ENCODE measurements around the gene KAT8. TPM values are rescaled to one million over a fixed set of nuclear protein-coding genes. Genes with fewer than 3 reads are reported as not detected.

Gene KAT8
- total and polyA plus RNA-seq, 9 of the 15 experiments (the other 6 are each of a cell fraction or from before 2014, with no cell fraction given): 10.0 to 98.5 (median 76.4) TPM

- TF ChIP-seq YY1 (IDR thresholded peaks at IDR 0.05; ENCODE audit: borderline replicate concordance in 1 of 3, control insufficient read depth in 1 of 3, extremely low read depth in 1 of 3, insufficient read depth in 3 of 3, insufficient read length in 1 of 3, insufficient replicate concordance in 2 of 3, low read depth in 1 of 3, low read length in 2 of 3) (peak in 1 of 3 experiments; percentile 45), POLR2A (conservative IDR thresholded peaks at IDR 0.05) (peak; percentile 59), ZNF79 (CRISPR knock-in tag; IDR thresholded peaks at IDR 0.05; ENCODE audit: low read depth) (no peak), SRSF1 (IDR thresholded peaks at IDR 0.05; ENCODE audit: low read depth, low read length) (no peak)
Observed at GRCh38 chr16:31105677-31106213, 11.7 kb upstream of the KAT8 start (continued).

- TF ChIP-seq ZNF121 (CRISPR knock-in tag; conservative IDR thresholded peaks at IDR 0.05): peak; percentile 45; the same call in 1 of the 2 replicates
- TF ChIP-seq PKNOX1 (IDR thresholded peaks at IDR 0.05): no peak
- ATAC-seq (no peak), FAIRE-seq (no peak), DNase-seq (ENCODE audit: extremely low read depth in 1 of 4, low spot score in 3 of 4) (no peak)
- in situ Hi-C loops (cut with MboI) (no loop called here), intact Hi-C loops (cut with micrococcal nuclease) (loop anchor here (5.0 kb wide), 1 partner anchor 36 kb away; no protein-coding TSS in a partner anchor)
- ChIA-PET CTCF (ENCODE audit: low intra/inter-chr PET ratio) (interaction anchor here (0.6 kb wide), 1 partner anchor 216 kb away, joined by 3 read pairs; no protein-coding TSS in a partner anchor), POLR2A (interaction anchor here (0.9 to 1.6 kb wide), 3 partner anchors 11 to 73 kb away, joined by 3 to 6 read pairs (median 4); partner anchors contain the start of genes FUS and KAT8)
- BruUV-seq (replicated peaks): no TSS peak
- no peak overlapping the region for H3K4me2 ChIP-seq (ENCODE audit: insufficient read depth, low read length)
- H2AFZ ChIP-seq (ENCODE audit: low read depth, low read length): no peak overlapping the region
- no peaks in the 10 kb centered on the region for H3K9me3 ChIP-seq (replicated peaks; ENCODE audit: control insufficient read depth, insufficient read depth, low read depth, low read length)
- H3K4me3 ChIP-seq: no peak overlapping the region
- peaks cover 13% of the 10 kb centered on the region for H3K79me2 ChIP-seq (ENCODE audit: control insufficient read depth, insufficient read depth, low read length)
- H4K20me1 ChIP-seq (replicated peaks; ENCODE audit: control insufficient read depth, insufficient read depth, low read length): no peaks in the 10 kb centered on the region
- no peaks in the 10 kb centered on the region for H3K27me3 ChIP-seq (ENCODE audit: control insufficient read depth in 2 of 2, insufficient read depth in 2 of 2, low read length in 2 of 2)
- H3K9ac ChIP-seq (ENCODE audit: insufficient read depth in 1 of 2, low read depth in 2 of 2, low read length in 2 of 2): no peak overlapping the region
- no peak overlapping the region for H3K27ac ChIP-seq (ENCODE audit: extremely low read depth, low read depth, low read length)
- peaks cover 8 to 33% of the 10 kb centered on the region in 2 experiments for H3K4me1 ChIP-seq (replicated peaks in 1 of 2; ENCODE audit: control insufficient read depth in 2 of 2, insufficient read depth in 2 of 2, low read length in 2 of 2)
- 86% methylated on average over 25 of the region's 28 CpGs for WGBS (ENCODE audit: insufficient coverage, low coverage, missing lambda C conversion rate)
- H3K36me3 ChIP-seq (ENCODE audit: control insufficient read depth, insufficient read depth, low read length): peaks cover 27% of the 10 kb centered on the region; the same call in 2 of the 3 replicates
- no peaks in the 10 kb centered on the region for H3K9me1 ChIP-seq (ENCODE audit: control insufficient read depth, insufficient read depth, low read length)
Observed at GRCh38 chr16:31106509-31107464, 10.7 kb upstream of the KAT8 start.
